ENCODE results near the gene MAGI2.

Gene MAGI2

DNA sequence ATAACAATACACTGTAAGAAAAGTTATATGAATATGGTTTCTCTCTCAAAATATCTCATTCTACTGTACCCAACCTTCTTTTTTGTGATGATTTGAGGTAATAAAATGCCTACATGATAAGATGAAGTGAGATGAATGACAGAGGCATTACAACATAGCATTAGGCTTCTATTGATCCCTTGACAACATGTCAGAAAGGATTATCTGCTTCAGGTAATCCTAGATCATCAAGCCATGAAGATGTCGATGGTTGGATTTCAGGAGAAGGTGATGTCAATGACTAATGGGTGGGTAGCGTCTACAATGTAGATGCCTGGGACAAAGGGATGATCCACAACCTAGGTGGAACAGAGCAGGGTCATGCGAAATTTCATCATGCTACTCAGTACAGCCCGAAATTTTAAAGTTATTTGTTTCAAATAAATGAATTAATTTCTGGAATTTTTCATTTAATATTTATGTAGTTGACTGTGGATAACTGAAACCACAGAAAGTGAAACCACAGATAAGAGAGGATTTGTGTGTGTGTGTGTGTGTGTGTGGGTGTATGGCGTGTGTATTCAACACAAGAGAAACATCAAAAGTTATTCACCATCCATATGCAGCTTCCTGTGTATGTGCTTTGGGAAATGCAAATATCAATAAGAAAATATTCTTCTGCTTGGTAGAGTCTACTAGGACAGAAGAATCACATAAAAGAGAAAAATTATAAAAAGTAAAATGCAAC, 77.0 kb downstream of the MAGI2 start:
- no peak for DNase-seq (ENCODE audit: low read depth)

GRCh38 chr7:79361214-79361613, 92.3 kb downstream of the MAGI2 start:
- DNase-seq (ENCODE audit: low read depth) = no peak

DNA sequence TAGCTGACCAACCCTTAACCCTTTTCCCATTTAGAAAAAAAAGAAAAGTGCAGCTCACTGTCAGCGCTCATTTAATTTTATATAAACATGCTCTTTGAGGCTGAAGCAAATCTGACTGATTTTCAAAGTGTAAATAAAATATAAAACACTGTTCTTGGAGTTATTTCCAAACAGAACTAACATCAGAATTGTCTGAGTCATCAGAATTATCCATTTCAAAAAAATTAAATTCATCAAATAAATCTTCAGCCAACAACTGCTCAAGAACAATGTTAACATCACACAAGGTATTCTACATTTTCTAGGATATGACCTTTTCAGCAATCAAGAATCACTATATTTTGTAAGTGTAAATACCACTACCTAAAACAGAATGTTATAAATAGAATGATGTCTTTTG, 93.6 kb downstream of the MAGI2 start:
- no peak for DNase-seq (ENCODE audit: low read depth)

- no peak for DNase-seq (ENCODE audit: low read depth)
Observed at GRCh38 chr7:79357101-79357500, 96.4 kb downstream of the MAGI2 start.

DNA sequence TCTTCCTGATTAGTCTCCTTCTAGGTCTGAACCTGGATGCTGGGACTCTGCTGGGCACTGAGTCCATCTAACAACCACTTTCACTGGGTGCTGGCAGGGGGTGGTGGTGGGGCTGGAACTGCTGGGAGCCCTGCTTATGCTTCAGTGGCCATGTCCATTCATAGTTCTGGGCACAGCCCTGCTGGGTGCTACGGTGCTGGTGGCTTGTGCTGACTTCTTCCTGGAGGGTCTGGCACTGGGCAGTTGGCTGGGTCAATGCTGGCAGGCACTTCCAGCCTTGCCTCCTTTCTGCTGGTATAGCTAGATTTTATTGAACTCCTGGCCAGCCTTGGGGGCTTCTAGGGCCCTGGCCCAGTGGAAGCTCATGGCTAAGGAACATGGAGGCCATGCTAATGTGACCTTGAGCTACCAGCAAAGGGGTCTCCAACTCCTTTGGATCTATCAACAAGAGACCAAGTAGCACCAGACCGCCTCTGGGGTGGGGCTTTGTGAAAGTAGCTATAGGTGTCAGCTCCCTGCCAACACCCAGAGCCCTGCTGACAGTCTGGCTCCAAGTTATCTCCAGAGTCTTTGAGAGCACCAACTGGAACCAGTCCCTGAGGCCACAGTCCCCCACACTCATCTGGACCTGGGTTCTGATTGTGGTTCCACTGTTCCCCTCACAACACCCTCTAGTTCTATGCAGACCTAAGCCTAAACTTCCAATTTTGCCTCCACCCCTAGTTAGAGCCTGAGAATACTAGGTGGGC, 99.6 kb downstream of the MAGI2 start:
- no peak for DNase-seq (ENCODE audit: low read depth)

GRCh38 chr7:79352323-79352722, 101.1 kb downstream of the MAGI2 start:
- DNase-seq (ENCODE audit: low read depth) = no peak

GRCh38 chr7:79347351-79347750, 106.1 kb downstream of the MAGI2 start:
- no peak for DNase-seq (ENCODE audit: low read depth)

- no peak for DNase-seq (ENCODE audit: low read depth)
Observed at GRCh38 chr7:79341902-79342301, 111.6 kb downstream of the MAGI2 start.

DNA sequence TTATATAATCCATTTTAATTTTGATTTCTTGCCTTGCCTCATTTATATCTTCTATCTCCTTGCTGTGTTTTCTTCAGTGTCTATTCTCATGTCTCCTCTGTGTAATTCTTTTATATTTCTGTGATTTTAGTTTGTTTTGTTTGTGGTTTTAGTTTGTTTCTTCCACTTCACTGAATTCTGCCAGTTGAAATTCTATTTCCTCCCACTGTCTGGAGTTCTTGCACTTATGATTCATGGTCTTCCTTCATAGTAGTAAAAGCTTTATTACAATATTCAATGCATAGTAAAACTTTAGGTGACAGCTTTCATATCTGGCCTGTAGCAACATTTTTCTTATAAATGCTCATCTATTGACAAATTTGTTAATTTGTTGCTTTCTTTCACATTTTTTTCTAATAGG, 113.3 kb downstream of the MAGI2 start:
- no peak for DNase-seq (ENCODE audit: low read depth)

GRCh38 chr7:79339208-79339925, 114.1 kb downstream of the MAGI2 start:
- DNase-seq (ENCODE audit: low read depth) = no peak

DNA sequence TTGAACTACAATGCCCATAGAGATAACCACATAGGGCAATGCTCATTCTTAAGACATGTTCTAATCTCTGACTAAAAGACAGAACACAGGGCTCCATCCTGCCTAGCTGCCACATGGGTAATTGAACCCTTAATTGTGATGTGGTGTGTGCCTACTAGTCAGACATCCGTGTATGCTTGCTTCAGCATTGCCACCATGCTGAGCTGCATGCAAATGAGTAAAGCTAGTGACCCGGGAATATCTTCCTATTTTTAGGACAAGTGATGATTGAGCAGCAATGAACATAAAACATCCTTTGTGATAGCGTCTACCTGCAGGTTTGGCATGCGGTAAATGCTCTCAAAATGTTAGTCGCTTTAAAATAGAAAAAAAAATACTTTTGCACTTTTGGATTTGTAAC, 115.8 kb downstream of the MAGI2 start:
- DNase-seq (ENCODE audit: low read depth) = no peak

- DNase-seq (ENCODE audit: low read depth) = no peak
Observed at GRCh38 chr7:79334841-79335240, 118.6 kb downstream of the MAGI2 start.

GRCh38 chr7:79334334-79334733, 119.1 kb downstream of the MAGI2 start:
- DNase-seq (ENCODE audit: low read depth) = no peak

DNA sequence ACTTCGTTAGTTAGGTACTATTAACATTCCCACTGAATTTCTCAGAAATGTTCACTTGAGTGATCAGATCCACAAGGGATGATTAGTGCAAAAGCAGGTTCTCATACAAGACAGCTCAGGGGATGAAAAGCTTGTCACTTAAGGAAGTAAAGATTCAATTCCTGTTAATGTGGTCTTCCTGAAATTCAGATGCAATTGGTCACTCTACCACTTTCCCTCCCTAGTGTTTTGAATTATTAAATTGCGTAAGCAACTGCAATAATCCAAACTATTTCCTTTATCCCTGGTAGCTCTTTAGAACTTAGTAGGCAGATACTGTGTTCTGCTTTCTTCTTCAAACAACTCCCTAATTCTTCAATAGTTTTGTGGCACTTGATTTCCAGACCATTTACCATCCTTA, 121.4 kb downstream of the MAGI2 start:
- no peak for DNase-seq (ENCODE audit: low read depth)

GRCh38 chr7:79329464-79329863, 124.0 kb downstream of the MAGI2 start:
- DNase-seq (ENCODE audit: low read depth) = no peak

- DNase-seq (ENCODE audit: low read depth) = no peak
Observed at GRCh38 chr7:79320741-79321473, 132.6 kb downstream of the MAGI2 start.

DNA sequence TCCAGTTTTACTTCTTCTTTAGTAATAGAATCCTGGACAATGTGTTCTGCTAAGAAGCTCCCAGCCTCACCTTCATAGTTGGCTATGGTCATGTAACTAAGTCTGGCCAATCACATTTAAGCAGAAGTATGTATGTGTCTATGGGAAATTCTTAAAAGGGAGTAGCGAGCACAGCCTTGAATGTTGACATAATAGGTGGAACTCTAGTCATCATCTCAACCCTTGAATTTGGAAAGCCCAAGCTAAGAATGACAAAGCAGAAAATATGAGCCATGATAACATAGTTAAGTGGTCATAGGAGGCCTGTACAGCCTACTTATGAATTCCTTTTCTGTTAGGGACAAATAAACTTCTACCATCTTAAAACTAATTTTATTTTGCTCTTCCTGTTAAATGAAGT, 134.1 kb downstream of the MAGI2 start:
- DNase-seq (ENCODE audit: low read depth) = no peak

- no peak for DNase-seq (ENCODE audit: low read depth)
Observed at GRCh38 chr7:79317728-79318127, 135.7 kb downstream of the MAGI2 start.

- no peak for DNase-seq (ENCODE audit: low read depth)
Observed at GRCh38 chr7:79312022-79312421, 141.4 kb downstream of the MAGI2 start.

GRCh38 chr7:79308192-79308591, 145.3 kb downstream of the MAGI2 start:
- DNase-seq (ENCODE audit: low read depth) = no peak

- no peak for DNase-seq (ENCODE audit: low read depth)
Observed at GRCh38 chr7:79307376-79307775, 146.1 kb downstream of the MAGI2 start.

- DNase-seq (ENCODE audit: low read depth) = no peak
Observed at GRCh38 chr7:79304711-79305110, 148.8 kb downstream of the MAGI2 start.

Data from stimulated activated CD8-positive, alpha-beta memory T cell treated with anti-CD3 and anti-CD28 coated beads, Interleukin-15, amount 100 ng/mL, for 1 hour (primary cell).